COLO829 (cell line): ENCODE measurements around the gene FAR2.
"Not testable (repeated sequence)": the region's sequence is repeated elsewhere in the genome, so short reads cannot be mapped to it uniquely, and the experiment has no call there.

Experiments used
- DNase-seq: peaks from one replicate; pipeline ENCODE4 v3.0.0; 2012; ENCODE audit warnings: low spot score

The FAR2 gene

GRCh38 chr12:29281371-29282005, 132.4 kb downstream of the FAR2 start:
- no peak for DNase-seq

- no peak for DNase-seq
Measured at GRCh38 chr12:29282031-29282816, 133.1 kb downstream of the FAR2 start.

GRCh38 chr12:29283969-29284700, 135.1 kb downstream of the FAR2 start:
- DNase-seq, result no peak

GRCh38 chr12:29286081-29286790, 137.2 kb downstream of the FAR2 start:
- no peak for DNase-seq

GRCh38 chr12:29287622-29288021, 138.5 kb downstream of the FAR2 start:
- DNase-seq, result no peak

GRCh38 chr12:29288031-29288430, 139.0 kb downstream of the FAR2 start:
- no peak for DNase-seq

- not testable (repeated sequence) for DNase-seq
Measured at GRCh38 chr12:29290475-29290874, 141.4 kb downstream of the FAR2 start.

GRCh38 chr12:29291226-29291625, 142.1 kb downstream of the FAR2 start:
- DNase-seq, result no peak

GRCh38 chr12:29299633-29300032, 150.6 kb downstream of the FAR2 start:
- no peak for DNase-seq

GRCh38 chr12:29301114-29301513, 152.0 kb downstream of the FAR2 start:
- DNase-seq, result no peak

- no peak for DNase-seq
Measured at GRCh38 chr12:29304388-29304787, 155.3 kb downstream of the FAR2 start.

GRCh38 chr12:29306266-29306665, 157.2 kb downstream of the FAR2 start:
- DNase-seq, result no peak

- no peak for DNase-seq
Measured at GRCh38 chr12:29306682-29307081, 157.6 kb downstream of the FAR2 start.

GRCh38 chr12:29309320-29309902, 160.3 kb downstream of the FAR2 start:
- DNase-seq, result peak; percentile 21

- DNase-seq, result no peak
Measured at GRCh38 chr12:29310899-29311298, 161.8 kb downstream of the FAR2 start.

- no peak for DNase-seq
Measured at GRCh38 chr12:29314416-29314815, 165.3 kb downstream of the FAR2 start.

- DNase-seq, result no peak
Measured at GRCh38 chr12:29316752-29317151, 167.7 kb downstream of the FAR2 start.

GRCh38 chr12:29317556-29318363, 168.7 kb downstream of the FAR2 start:
- DNase-seq, result peak; percentile 63

- DNase-seq, result peak; percentile 12
Measured at GRCh38 chr12:29320295-29321085, 171.4 kb downstream of the FAR2 start.

- DNase-seq, result no peak
Measured at GRCh38 chr12:29322157-29322556, 173.1 kb downstream of the FAR2 start.
